Thyroid gland (tissue), 4 donors: ENCODE data around the gene WAPL.
A peak's percentile ranks its signal among the peaks of the same experiment; 100 is the strongest.

ENCODE experiments used
- CTCF ChIP-seq, 6 experiments: fragments of 200-600 bp in 3 of 6; fragments of 450-650 bp in 3 of 6; sonication (generic) in 3 of 6; IDR thresholded peaks; one replicate each; pipeline ENCODE4 v1.5.1; 2016 to 2019; ENCODE audit warnings: antibody characterized with exemption in 6 of 6, mild to moderate bottlenecking in 2 of 6, inconsistent platforms in 1 of 6, moderate library complexity in 1 of 6
- POLR2A ChIP-seq, 2 donors: fragments of 450-650 bp; IDR thresholded peaks; one replicate each; pipeline ENCODE4 v1.6.1; 2017; ENCODE audit warnings: antibody characterized with exemption in 2 of 2, mild to moderate bottlenecking in 2 of 2, moderate library complexity in 1 of 2

- TF ChIP-seq CTCF (IDR thresholded peaks at IDR 0.05) (peak in 2 of 6 experiments; percentile 16 to 28), POLR2A (IDR thresholded peaks at IDR 0.05) (no peak)
These were observed 2.8 kb upstream of the WAPL start for GRCh38 chr10:86524225-86524962.
